Kidney (tissue), 14 donors: ENCODE data around the gene NT5C2. TPM values are rescaled to one million over a fixed set of nuclear protein-coding genes. Genes with fewer than 3 reads are reported as not detected.
A peak's percentile ranks its signal among the peaks of the same experiment; 100 is the strongest.

Experiments used
- DNase-seq, 5 donors: peaks; one replicate each; pipeline ENCODE4 v3.0.0-alpha.2; 2013 to 2020
- FAIRE-seq: peaks from 2 replicates; lab custom pipeline; 2012; peaks lifted over from hg19 to GRCh38; lab: Jason Lieb, UNC
- H3K27ac ChIP-seq, 2 donors: one replicate each; pipeline ENCODE4 v1.7.0; 2013; ENCODE audit warnings: low read depth in 2 of 2, low read length in 2 of 2, inconsistent platforms in 1 of 2
- H3K27me3 ChIP-seq: one replicate; pipeline ENCODE4 v1.7.1; 2013; ENCODE audit warnings: low read length, inconsistent platforms; ENCODE audit not compliant: control insufficient read depth, insufficient read depth
- H3K36me3 ChIP-seq, 3 donors: one replicate each; pipeline versions ENCODE4 v1.7.0 to v1.7.1; 2013; ENCODE audit warnings: low read length in 3 of 3, control low read depth in 1 of 3, inconsistent platforms in 1 of 3; ENCODE audit not compliant: insufficient read depth in 3 of 3, control insufficient read depth in 2 of 3
- H3K4me1 ChIP-seq, 3 donors: one replicate each; pipeline versions ENCODE4 v1.7.0 to v1.7.1; 2013; ENCODE audit warnings: low read length in 3 of 3, inconsistent platforms in 1 of 3, low read depth in 1 of 3; ENCODE audit not compliant: control insufficient read depth in 2 of 3, insufficient read depth in 2 of 3
- H3K4me3 ChIP-seq, 3 donors: one replicate each; pipeline versions ENCODE4 v1.7.0 to v1.8.1; 2013; ENCODE audit warnings: low read length in 3 of 3, control low read depth in 1 of 3, inconsistent platforms in 1 of 3
- H3K9ac ChIP-seq, 3 donors: one replicate each; pipeline versions ENCODE4 v1.7.0 to v1.7.1; 2013; ENCODE audit warnings: low read length in 3 of 3, control low read depth in 1 of 3, inconsistent platforms in 1 of 3
- H3K9me3 ChIP-seq, 3 donors: one replicate each; pipeline versions ENCODE4 v1.7.0 to v1.7.1; 2013; ENCODE audit warnings: low read length in 3 of 3, control low read depth in 1 of 3, inconsistent platforms in 1 of 3; ENCODE audit not compliant: control insufficient read depth in 2 of 3, insufficient read depth in 1 of 3
- CTCF ChIP-seq: IDR thresholded peaks from 3 replicates; pipeline ENCODE4 v1.5.1; 2012; ENCODE audit warnings: mild to moderate bottlenecking, moderate library complexity, borderline replicate concordance; ENCODE audit not compliant: insufficient read depth; ENCODE audit errors: extremely low read depth
- intact Hi-C: fragments of 100-400 bp; cut with DNase I; formaldehyde crosslinking; loops from one replicate; pipeline ENCODE4 v1.11.1; 2022
- polyA plus RNA-seq: library from polyadenylated mRNA; stranded (reverse); fragments of 350-450 nt; fragmentation: Illumina TruSeq; extraction: RNeasy Lipid Tissue Mini Kit (QIAGEN cat#74804); gene quantifications from one replicate; pipeline ENCODE4 v1.2.3, GENCODE V29; 2014; ENCODE audit warnings: low read depth, low replicate concordance; ENCODE audit not compliant: insufficient read depth
- total RNA-seq: library from RNA; stranded (reverse); fragmentation: NEBNext Ultra II Directional; extraction: Animal tissue kit (Norgen Biotek cat#: 25700); gene quantifications from one replicate; pipeline ENCODE4 v1.2.1, GENCODE V29; 2021
- donor health status: control.
- donor health status: control.
- donor health status: control.
- donor health status: control.
- donor health status: control.
- donor health status: DM: yes; HTN: yes; CAD: no.
- donor health status: Normal renal cell carcinoma (clear cell type).

NT5C2 gene
- total and polyA plus RNA-seq, 2 donors from 2014 or later: 30.9 to 91.7 TPM

GRCh38 chr10:103062854-103063590, 130.1 kb downstream of the NT5C2 start:
- H3K27me3 ChIP-seq: no peaks in the 10 kb centered on the region
- TF ChIP-seq CTCF: no peak
- no peaks in the 10 kb centered on the region for H3K9me3 ChIP-seq
- no peak overlapping the region for H3K4me3 ChIP-seq
- no peak overlapping the region for H3K27ac ChIP-seq
- intact Hi-C loops: no loop called here
- FAIRE-seq: no peak
- H3K4me1 ChIP-seq: no peaks in the 10 kb centered on the region
- no peak for DNase-seq
- H3K9ac ChIP-seq: no peak overlapping the region
- peaks cover 0 to 2% (median 0%) of the 10 kb centered on the region in 3 donors for H3K36me3 ChIP-seq

- FAIRE-seq: no peak
- H3K36me3 ChIP-seq: peaks cover 0 to 5% (median 4%) of the 10 kb centered on the region in 3 donors
- H3K9ac ChIP-seq: no peak overlapping the region
- intact Hi-C loops: no loop called here
- no peak for DNase-seq
- no peak overlapping the region for H3K27ac ChIP-seq
- H3K27me3 ChIP-seq: no peaks in the 10 kb centered on the region
- H3K9me3 ChIP-seq: no peaks in the 10 kb centered on the region
- no peak overlapping the region for H3K4me3 ChIP-seq
- no peak for TF ChIP-seq CTCF
- H3K4me1 ChIP-seq: no peaks in the 10 kb centered on the region
Observed at GRCh38 chr10:103060575-103060974, 132.5 kb downstream of the NT5C2 start.

GRCh38 chr10:103058034-103058433, 135.0 kb downstream of the NT5C2 start:
- intact Hi-C loops: no loop called here
- Histone ChIP-seq H3K4me1 (peaks cover 0 to 9% (median 6%) of the 10 kb centered on the region in 3 donors), H3K9ac (no peak overlapping the region), H3K4me3 (no peak overlapping the region), H3K27me3 (no peaks in the 10 kb centered on the region), H3K36me3 (peaks cover 0 to 10% (median 2%) of the 10 kb centered on the region in 3 donors), H3K27ac (peak overlapping the region in 1 of 2 donors; percentile 41), H3K9me3 (no peaks in the 10 kb centered on the region)
- DNase-seq: no peak
- TF ChIP-seq CTCF: no peak
- no peak for FAIRE-seq
